ENCODE data around the gene NACC1. TPM values are rescaled to one million over a fixed set of nuclear protein-coding genes. Genes with fewer than 3 reads are reported as not detected.

The NACC1 gene
- total RNA-seq, 1 experiment from 2014 or later, result 237 TPM

GRCh38 chr19:13151605-13152355, 33.7 kb downstream of the NACC1 start (continued):
- no peak for TF ChIP-seq FOXJ3 (CRISPR knock-in tag; IDR thresholded peaks at IDR 0.05; ENCODE audit: borderline replicate concordance)
- no peak for TF ChIP-seq RELA (CRISPR knock-in tag; IDR thresholded peaks at IDR 0.05; ENCODE audit: borderline replicate concordance)
- TF ChIP-seq, protein P1, sequence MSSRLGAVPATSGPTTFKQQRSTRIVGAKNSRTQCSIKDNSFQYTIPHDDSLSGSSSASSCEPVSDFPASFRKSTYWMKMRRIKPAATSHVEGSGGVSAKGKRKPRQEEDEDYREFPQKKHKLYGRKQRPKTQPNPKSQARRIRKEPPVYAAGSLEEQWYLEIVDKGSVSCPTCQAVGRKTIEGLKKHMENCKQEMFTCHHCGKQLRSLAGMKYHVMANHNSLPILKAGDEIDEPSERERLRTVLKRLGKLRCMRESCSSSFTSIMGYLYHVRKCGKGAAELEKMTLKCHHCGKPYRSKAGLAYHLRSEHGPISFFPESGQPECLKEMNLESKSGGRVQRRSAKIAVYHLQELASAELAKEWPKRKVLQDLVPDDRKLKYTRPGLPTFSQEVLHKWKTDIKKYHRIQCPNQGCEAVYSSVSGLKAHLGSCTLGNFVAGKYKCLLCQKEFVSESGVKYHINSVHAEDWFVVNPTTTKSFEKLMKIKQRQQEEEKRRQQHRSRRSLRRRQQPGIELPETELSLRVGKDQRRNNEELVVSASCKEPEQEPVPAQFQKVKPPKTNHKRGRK (CRISPR knock-in tag; IDR thresholded peaks at IDR 0.05; ENCODE audit: borderline replicate concordance), result no peak
- TF ChIP-seq, protein P2, sequence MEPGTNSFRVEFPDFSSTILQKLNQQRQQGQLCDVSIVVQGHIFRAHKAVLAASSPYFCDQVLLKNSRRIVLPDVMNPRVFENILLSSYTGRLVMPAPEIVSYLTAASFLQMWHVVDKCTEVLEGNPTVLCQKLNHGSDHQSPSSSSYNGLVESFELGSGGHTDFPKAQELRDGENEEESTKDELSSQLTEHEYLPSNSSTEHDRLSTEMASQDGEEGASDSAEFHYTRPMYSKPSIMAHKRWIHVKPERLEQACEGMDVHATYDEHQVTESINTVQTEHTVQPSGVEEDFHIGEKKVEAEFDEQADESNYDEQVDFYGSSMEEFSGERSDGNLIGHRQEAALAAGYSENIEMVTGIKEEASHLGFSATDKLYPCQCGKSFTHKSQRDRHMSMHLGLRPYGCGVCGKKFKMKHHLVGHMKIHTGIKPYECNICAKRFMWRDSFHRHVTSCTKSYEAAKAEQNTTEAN (CRISPR knock-in tag; IDR thresholded peaks at IDR 0.05), result peak; percentile 71; the same call in 1 of the 2 replicates
- TF ChIP-seq ATF6 (CRISPR knock-in tag; IDR thresholded peaks at IDR 0.05), result no peak
- TF ChIP-seq NFE2L1 (CRISPR knock-in tag; IDR thresholded peaks at IDR 0.05), result 0 out of 2 replicates have a peak, but pooled peaks have one; percentile 37
- no peak for TF ChIP-seq ZNF317 (CRISPR knock-in tag; IDR thresholded peaks at IDR 0.05; ENCODE audit: borderline replicate concordance, low read depth)
- TF ChIP-seq CREM (CRISPR knock-in tag; IDR thresholded peaks at IDR 0.05), result no peak; the same call in 1 of the 2 replicates
- peak; percentile 86 for TF ChIP-seq MAX (CRISPR knock-in tag; IDR thresholded peaks at IDR 0.05)
- TF ChIP-seq SP1 (CRISPR knock-in tag; conservative IDR thresholded peaks at IDR 0.05), result peak; percentile 79
- peak; percentile 70; the same call in 1 of the 2 replicates for TF ChIP-seq TEAD4 (CRISPR knock-in tag; IDR thresholded peaks at IDR 0.05)
- TF ChIP-seq ERG (CRISPR knock-in tag; IDR thresholded peaks at IDR 0.05), result no peak
- peak; percentile 68; the same call in 1 of the 2 replicates for TF ChIP-seq CBFB (CRISPR knock-in tag; IDR thresholded peaks at IDR 0.05; ENCODE audit: low read depth)
- TF ChIP-seq, protein P3, sequence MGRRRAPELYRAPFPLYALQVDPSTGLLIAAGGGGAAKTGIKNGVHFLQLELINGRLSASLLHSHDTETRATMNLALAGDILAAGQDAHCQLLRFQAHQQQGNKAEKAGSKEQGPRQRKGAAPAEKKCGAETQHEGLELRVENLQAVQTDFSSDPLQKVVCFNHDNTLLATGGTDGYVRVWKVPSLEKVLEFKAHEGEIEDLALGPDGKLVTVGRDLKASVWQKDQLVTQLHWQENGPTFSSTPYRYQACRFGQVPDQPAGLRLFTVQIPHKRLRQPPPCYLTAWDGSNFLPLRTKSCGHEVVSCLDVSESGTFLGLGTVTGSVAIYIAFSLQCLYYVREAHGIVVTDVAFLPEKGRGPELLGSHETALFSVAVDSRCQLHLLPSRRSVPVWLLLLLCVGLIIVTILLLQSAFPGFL (CRISPR knock-in tag; IDR thresholded peaks at IDR 0.05; ENCODE audit: borderline replicate concordance), result no peak
- TF ChIP-seq ZNF121 (CRISPR knock-in tag; IDR thresholded peaks at IDR 0.05), result no peak
- no peak for TF ChIP-seq PRDM15 (CRISPR knock-in tag; IDR thresholded peaks at IDR 0.05)
- TF ChIP-seq GABPB1 (CRISPR knock-in tag; IDR thresholded peaks at IDR 0.05), result no peak
